ENCODE results near the gene CNTN2.

CNTN2 gene

GRCh38 chr1:205077158-205077933 lies 34.3 kb downstream of the CNTN2 start:
- no peak for FAIRE-seq
- DNase-seq (ENCODE audit: insufficient read length, low spot score) = no peak
- TF ChIP-seq POLR2A (IDR thresholded peaks at IDR 0.05; ENCODE audit: low read depth, low read length) = no peak

GRCh38 chr1:205077934-205078311 lies 34.9 kb downstream of the CNTN2 start:
- FAIRE-seq = no peak
- no peak for TF ChIP-seq POLR2A (IDR thresholded peaks at IDR 0.05; ENCODE audit: low read depth, low read length)
- DNase-seq (ENCODE audit: insufficient read length, low spot score) = no peak

- FAIRE-seq (no peak), DNase-seq (ENCODE audit: insufficient read length, low spot score) (no peak)
- no peak for TF ChIP-seq POLR2A (IDR thresholded peaks at IDR 0.05; ENCODE audit: low read depth, low read length)
These were observed 39.4 kb downstream of the CNTN2 start for GRCh38 chr1:205082431-205082830.

DNA sequence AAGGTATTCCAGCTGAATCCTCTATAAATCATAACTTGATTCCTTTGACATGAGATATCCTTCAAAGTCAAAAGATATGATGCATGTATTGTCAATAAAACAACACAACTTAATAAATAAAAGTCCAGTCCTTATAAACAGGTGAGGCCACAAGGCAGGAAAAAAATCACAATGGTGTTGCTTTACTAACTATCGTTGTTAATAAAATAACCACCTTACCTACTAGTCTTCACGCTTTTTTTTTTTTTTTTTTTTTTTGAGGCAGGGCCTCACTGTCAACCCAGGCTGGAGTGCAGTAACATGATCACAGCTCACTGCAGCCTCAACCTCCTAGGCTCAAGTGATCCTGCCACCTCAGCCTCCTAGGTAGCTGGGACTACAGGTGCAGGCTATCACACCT lies 41.3 kb downstream of the CNTN2 start, which contains the start of gene TMEM81:
TSS of gene TMEM81 (minus strand) at position 101 of the 400 bp plus-strand sequence. CDS start 140 bp downstream, outside the sequence.
- TF ChIP-seq POLR2A (IDR thresholded peaks at IDR 0.05; ENCODE audit: low read depth, low read length) = no peak
- no peak for DNase-seq (ENCODE audit: insufficient read length, low spot score)
- no peak for FAIRE-seq

DNA sequence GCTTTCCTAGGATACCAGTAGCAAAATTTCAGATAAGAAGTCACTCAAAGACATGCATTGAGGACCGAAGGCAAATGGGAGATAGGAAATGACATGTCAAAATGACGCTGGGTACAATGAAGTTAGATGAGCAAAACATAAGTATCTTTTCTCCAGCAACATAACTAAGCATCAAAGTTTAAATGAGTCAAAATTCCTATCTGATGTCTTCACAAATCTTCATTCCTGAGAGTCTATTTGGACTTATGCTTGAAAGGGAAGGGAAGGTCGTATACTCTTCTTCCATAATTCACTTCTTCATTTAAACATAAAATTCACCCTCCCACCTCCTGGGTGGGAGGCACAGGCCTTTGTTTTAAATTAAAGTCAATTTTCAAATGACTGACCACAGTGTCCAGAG lies 45.3 kb downstream of the CNTN2 start:
- FAIRE-seq (no peak), DNase-seq (ENCODE audit: insufficient read length, low spot score) (no peak)
- no peak for TF ChIP-seq POLR2A (IDR thresholded peaks at IDR 0.05; ENCODE audit: low read depth, low read length)

DNA sequence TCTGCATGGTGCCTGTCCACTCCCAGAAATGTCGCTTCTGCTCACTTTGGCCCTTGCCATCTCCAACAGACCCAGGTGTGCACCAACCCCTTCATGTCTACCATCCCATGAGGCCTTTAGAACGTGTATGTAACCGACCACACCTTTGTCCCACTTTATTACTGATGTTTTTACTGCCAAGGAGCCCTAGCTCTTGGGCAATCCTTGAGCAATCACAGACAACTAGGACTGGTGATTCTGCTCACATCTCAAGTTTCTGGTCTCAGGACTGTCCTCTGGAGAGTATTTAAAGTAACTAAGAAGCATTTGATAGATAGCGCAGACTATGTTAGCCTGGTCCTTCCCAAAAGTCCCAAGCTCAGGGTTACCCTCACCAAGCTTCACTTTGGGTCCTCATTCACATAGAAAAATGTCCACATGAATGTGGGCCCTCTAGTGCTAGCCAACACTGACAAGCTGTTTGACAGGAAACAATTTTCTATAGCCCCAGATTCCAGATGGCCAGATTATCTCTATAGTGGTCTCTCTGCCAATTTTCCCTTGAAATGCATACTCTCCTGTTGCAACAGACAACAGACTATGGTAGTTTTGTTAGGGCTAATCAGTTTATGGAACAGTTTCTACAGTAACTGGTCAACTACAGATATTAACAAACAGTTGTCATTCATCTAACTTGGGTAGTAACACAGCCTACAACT lies 48.2 kb downstream of the CNTN2 start:
- DNase-seq (ENCODE audit: insufficient read length, low spot score) (no peak), FAIRE-seq (no peak)
- no peak for TF ChIP-seq POLR2A (IDR thresholded peaks at IDR 0.05; ENCODE audit: low read depth, low read length)

DNA sequence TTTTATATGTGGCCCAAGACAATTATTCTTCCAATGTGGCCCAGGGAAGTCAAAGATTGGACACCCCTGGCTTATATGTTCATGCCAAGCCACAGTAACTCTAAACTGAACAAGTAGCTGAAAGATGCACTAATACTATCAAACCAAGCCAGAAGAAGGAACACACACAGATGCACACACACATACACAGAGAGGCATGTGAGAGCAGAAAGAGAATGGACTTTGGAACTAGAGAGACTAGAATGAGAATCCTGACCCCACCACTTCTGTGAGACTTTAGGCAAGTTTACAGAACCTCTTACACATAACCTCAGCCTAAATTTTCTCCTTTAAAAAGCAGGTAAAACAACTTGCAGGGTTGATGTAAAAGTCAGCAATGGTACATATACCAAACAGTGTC lies 52.4 kb downstream of the CNTN2 start:
- TF ChIP-seq POLR2A (IDR thresholded peaks at IDR 0.05; ENCODE audit: low read depth, low read length) = no peak
- no peak for DNase-seq (ENCODE audit: insufficient read length, low spot score)
- FAIRE-seq = no peak

DNA sequence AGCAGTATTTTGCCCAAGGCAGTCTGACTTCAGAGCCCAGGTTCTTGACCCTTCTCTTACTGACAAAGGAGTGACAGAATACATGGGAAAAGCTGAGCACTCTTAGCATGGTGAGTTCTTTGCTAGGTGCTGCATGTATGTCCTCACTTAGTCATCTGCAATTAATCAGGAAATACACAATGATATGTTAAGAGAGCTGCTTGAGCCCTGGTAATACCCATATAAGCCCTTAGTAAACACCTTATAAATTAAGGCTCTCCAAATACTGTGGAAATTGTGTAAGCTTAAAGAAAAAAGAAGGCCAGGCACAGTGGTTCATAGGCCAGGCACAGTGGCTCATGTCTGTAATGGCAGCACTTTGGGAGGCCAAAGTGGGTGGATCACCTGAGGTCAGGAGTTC lies 55.2 kb downstream of the CNTN2 start:
- FAIRE-seq = no peak
- TF ChIP-seq POLR2A (IDR thresholded peaks at IDR 0.05; ENCODE audit: low read depth, low read length) = no peak

DNA sequence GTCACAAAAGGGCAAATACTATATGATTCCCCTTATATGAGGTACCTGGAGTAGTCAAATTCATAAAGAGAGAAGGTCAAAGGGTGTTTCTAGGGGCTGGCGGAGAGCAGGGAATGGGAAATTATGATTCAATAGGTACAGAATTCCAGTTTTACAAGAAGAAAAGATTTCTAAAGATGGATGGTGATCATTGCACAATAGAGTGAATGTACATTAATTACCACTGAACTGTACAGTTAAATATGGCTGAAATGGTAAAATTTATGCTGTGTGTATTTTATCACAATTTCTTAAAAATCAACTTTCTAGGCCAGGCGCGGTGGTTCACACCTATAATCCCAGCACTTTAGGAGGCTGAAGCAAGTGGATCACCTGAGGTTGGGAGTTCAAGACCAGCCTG lies 59.4 kb downstream of the CNTN2 start:
- no peak for TF ChIP-seq POLR2A (IDR thresholded peaks at IDR 0.05; ENCODE audit: low read depth, low read length)
- DNase-seq (ENCODE audit: insufficient read length, low spot score) (no peak), FAIRE-seq (no peak)

More for the DNA sequence above, 55.2 kb downstream of the CNTN2 start:
- no peak for DNase-seq (ENCODE audit: insufficient read length, low spot score)

DNA sequence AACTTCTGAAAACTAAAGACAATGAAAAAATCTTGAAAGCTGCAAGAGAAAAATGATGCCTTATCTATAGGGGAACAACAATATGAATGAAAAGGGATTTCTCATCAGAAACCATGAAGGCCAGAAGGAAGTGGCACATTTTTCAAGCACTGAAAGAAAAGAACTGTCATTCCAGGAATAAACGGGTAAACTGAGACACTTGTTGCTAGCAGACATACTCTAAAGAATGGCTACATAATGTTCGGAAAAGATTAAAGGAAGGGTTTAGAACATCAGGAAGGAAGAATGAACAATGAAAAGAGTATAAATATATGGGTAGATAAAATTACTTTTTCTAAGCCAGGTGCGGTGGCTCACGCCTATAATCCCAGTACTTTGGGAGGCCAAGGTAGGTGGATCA lies 64.3 kb downstream of the CNTN2 start:
- FAIRE-seq = no peak
- DNase-seq (ENCODE audit: insufficient read length, low spot score) = no peak
- no peak for TF ChIP-seq POLR2A (IDR thresholded peaks at IDR 0.05; ENCODE audit: low read depth, low read length)

DNA sequence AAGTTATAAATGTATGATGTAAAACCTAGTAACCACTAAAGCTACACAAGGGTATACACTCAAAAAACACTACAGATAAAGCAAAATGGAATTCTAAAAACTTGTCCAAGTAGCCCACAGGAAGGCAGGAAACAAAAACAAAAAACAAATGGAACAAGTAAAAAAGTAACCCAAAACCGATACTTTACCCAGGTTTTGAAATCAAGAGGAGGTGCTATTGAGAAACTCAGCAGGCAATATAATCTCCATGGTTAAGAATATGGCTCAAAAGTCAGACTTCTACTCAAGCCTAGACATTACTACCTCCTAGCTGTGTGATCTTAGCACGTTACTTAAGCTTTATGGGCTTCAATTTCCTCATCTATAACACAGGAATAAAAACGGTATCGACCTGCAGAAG lies 65.5 kb downstream of the CNTN2 start:
- DNase-seq (ENCODE audit: insufficient read length, low spot score) = no peak
- FAIRE-seq = no peak
- TF ChIP-seq POLR2A (IDR thresholded peaks at IDR 0.05; ENCODE audit: low read depth, low read length) = no peak

DNA sequence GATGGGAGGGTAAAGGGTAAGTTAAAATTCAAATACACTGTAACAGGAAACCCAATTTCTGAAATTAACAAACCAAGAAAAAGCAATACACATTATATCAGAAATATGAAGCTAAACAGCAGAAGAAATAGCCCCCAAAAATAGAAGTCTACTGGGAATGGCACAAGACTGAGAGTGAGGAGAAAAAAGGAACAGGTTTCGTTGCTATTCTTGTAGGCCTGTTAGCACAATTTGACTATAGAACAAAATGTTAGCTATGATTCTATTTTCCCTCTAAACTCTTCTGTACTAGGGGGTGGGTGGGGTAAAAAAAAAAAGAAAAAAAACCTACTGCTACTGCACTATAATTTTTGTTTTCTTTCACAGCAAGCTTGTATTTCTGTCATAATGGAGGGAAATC lies 66.3 kb downstream of the CNTN2 start:
- no peak for TF ChIP-seq POLR2A (IDR thresholded peaks at IDR 0.05; ENCODE audit: low read depth, low read length)
- no peak for DNase-seq (ENCODE audit: insufficient read length, low spot score)
- no peak for FAIRE-seq

DNA sequence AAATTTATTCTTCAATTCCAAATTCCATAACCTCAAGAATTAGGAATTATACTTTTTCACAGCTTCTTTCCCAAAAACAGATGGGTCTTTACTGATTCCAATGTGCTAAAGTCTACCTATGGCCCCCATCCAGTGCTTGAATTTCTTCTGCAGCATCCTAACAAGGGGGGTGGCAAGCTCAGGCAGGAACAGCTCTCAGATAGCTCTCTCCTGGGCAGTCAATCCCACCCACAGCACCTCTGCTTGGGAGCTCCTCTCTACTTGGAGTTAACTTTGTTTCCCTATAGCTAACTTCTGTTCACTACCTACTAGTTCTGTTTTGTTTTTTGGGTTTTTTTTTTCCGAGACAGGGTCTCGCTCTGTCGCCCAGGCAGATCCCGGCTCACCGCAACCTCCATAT lies 66.7 kb downstream of the CNTN2 start:
- no peak for TF ChIP-seq POLR2A (IDR thresholded peaks at IDR 0.05; ENCODE audit: low read depth, low read length)
- FAIRE-seq (no peak), DNase-seq (ENCODE audit: insufficient read length, low spot score) (no peak)

- no peak for TF ChIP-seq POLR2A (IDR thresholded peaks at IDR 0.05; ENCODE audit: low read depth, low read length)
- FAIRE-seq (no peak), DNase-seq (ENCODE audit: insufficient read length, low spot score) (no peak)
These were observed 68.3 kb downstream of the CNTN2 start for GRCh38 chr1:205111354-205111753.

GRCh38 chr1:205118752-205119151 lies 75.7 kb downstream of the CNTN2 start:
- TF ChIP-seq POLR2A (IDR thresholded peaks at IDR 0.05; ENCODE audit: low read depth, low read length) = no peak
- FAIRE-seq (no peak), DNase-seq (ENCODE audit: insufficient read length, low spot score) (no peak)
